C4-2B (cell line): ENCODE results near the gene DUSP6.

Experiments used
- ZFX ChIP-seq: fragments of 450-650 bp; IDR thresholded peaks from 2 replicates; pipeline ENCODE4 v1.6.1; 2017
- TF ChIP-seq, protein P1 (sequence below): fragments of 450-650 bp; conservative IDR thresholded peaks from 2 replicates; pipeline ENCODE4 v1.5.1; 2017; ENCODE audit warnings: mild to moderate bottlenecking

DNA sequence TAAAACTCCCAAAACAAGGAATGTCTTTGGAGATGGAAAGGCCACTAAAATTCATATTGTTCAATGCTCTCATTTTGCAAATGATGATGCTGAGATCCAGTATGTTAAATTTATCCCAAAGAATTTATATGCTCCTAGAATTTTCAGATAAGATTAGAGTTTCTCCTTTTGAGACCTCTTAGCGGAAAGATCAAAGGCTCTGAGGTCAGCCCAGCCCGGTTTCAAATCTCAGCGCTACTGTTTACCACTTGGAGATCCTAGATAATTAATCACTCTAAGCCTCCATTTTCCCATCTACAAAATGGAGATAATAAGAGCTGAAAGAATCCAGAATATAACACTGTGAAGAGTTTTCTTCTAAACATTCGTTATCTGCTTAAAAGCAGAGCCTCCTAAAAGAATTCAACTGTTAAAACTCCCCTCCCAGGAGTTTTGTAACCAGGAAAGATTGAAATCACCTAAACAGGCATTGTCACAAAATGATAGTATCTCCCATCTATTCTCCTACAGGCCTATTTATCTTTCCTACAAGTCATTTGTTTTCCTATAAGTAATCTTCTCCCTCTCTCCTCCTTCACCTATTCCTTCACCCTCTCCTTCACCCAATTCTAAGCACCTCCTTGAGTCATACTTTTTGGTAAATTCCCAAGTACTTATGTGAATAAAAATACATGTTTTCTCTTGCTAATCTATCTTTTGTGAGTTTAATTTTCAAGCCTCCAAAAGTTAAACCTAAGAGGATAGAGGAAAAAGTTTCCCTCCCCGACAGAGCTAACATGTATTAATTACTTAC is 16.7 kb downstream of the DUSP6 start:
- TF ChIP-seq, protein P1, sequence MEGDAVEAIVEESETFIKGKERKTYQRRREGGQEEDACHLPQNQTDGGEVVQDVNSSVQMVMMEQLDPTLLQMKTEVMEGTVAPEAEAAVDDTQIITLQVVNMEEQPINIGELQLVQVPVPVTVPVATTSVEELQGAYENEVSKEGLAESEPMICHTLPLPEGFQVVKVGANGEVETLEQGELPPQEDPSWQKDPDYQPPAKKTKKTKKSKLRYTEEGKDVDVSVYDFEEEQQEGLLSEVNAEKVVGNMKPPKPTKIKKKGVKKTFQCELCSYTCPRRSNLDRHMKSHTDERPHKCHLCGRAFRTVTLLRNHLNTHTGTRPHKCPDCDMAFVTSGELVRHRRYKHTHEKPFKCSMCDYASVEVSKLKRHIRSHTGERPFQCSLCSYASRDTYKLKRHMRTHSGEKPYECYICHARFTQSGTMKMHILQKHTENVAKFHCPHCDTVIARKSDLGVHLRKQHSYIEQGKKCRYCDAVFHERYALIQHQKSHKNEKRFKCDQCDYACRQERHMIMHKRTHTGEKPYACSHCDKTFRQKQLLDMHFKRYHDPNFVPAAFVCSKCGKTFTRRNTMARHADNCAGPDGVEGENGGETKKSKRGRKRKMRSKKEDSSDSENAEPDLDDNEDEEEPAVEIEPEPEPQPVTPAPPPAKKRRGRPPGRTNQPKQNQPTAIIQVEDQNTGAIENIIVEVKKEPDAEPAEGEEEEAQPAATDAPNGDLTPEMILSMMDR: no peak
- TF ChIP-seq ZFX: no peak
